Epithelial cell of esophagus (primary cell): ENCODE results near the gene PAXX.

Source experiments
- DNase-seq: peaks from one replicate; pipeline ENCODE4 v3.0.0; 2010; ENCODE audit warnings: low read depth
- H3K4me3 ChIP-seq: 2 replicates; pipeline ENCODE4 v1.5.1; 2011; ENCODE audit warnings: mild to moderate bottlenecking, low read length, control low read depth
- CTCF ChIP-seq: IDR thresholded peaks from 2 replicates; pipeline ENCODE4 v1.5.1; 2011; ENCODE audit warnings: low read depth, mild to moderate bottlenecking, low read length, control low read depth, inconsistent platforms; ENCODE audit not compliant: insufficient read depth; ENCODE audit errors: missing control alignments

PAXX gene

GRCh38 chr9:137015540-137015930, 23.3 kb downstream of the PAXX start:
- TF ChIP-seq CTCF, result no peak
- no peak for DNase-seq
- H3K4me3 ChIP-seq, result no peak overlapping the region

DNA sequence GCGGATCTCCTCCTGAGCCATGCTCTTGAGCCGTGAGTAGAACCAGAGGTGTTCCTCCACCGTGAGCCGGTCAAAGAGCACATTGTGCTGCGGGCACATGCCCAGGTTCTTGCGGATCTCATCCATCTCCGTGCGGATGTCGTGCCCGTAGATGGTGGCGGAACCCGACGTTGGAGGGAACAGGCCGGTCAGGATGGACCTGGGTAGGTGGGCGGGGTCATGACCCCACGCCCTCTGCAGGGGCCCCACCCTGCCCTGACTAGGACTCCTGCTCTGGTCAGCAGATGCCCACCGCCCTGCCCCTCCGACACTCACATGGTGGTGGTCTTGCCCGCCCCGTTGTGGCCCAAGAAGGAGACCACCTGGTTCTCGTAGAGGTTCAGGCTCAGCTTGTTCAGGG, 23.8 kb downstream of the PAXX start:
- no peak for TF ChIP-seq CTCF
- no peak overlapping the region for H3K4me3 ChIP-seq
- DNase-seq, result no peak

DNA sequence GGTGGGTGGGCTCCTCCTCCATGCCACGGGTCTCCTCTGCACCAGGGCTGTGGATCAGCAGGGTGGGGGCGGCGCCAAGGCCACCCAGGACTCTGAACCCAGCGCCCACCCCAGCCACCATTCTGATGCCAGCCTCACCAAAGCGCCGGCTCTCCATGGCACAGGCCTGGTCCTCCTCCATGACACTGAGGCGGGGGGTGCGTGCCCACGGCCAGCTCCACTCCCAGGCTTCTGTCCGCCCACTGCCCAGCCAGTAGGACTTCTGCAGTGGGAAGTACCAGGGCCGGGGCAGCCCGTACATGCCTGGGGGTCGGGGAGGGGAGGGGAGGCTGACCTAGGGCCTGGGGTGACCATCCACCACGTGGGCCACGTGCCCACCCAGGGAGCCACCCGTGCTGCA, 24.2 kb downstream of the PAXX start:
- DNase-seq, result no peak
- H3K4me3 ChIP-seq, result no peak overlapping the region
- no peak for TF ChIP-seq CTCF

- no peak for DNase-seq
- H3K4me3 ChIP-seq, result no peak overlapping the region
- TF ChIP-seq CTCF, result no peak
Measured at GRCh38 chr9:137017071-137017470, 24.8 kb downstream of the PAXX start.

DNA sequence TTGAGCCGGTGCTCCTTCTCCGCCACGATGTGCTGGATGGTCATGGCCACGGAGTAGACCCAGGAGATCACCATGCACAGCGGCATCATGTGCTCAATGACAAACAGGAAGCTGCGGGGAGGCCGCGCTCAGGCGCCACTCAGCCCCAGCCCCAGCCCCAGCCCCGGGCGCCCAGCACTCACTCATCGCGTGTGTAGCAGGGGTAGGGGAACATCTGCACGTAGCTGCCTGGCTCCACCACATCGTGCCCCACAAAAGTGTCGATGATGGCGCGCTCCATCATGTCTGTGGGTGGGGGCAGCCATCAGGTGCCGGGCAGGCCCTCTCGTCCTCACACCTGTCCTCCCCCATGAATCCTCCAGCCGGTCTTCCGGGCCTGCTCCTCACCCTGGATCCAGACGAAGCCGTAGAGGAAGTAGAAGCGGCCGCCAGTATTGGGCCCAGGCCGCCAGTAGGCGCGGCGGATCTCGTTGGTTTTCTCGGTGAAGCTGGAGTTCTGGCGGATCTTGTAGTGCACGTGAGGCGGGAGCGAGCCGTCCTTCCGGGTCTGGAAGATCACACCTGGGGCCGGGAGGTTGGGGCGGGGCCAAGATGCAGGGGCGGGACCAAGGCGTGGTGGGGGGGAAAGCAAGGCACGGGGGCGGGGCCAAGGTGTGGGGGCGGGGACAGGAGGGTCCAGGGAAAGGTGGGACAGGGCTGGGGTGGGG, 25.7 kb downstream of the PAXX start:
- no peak overlapping the region for H3K4me3 ChIP-seq
- no peak for DNase-seq
- TF ChIP-seq CTCF, result no peak

DNA sequence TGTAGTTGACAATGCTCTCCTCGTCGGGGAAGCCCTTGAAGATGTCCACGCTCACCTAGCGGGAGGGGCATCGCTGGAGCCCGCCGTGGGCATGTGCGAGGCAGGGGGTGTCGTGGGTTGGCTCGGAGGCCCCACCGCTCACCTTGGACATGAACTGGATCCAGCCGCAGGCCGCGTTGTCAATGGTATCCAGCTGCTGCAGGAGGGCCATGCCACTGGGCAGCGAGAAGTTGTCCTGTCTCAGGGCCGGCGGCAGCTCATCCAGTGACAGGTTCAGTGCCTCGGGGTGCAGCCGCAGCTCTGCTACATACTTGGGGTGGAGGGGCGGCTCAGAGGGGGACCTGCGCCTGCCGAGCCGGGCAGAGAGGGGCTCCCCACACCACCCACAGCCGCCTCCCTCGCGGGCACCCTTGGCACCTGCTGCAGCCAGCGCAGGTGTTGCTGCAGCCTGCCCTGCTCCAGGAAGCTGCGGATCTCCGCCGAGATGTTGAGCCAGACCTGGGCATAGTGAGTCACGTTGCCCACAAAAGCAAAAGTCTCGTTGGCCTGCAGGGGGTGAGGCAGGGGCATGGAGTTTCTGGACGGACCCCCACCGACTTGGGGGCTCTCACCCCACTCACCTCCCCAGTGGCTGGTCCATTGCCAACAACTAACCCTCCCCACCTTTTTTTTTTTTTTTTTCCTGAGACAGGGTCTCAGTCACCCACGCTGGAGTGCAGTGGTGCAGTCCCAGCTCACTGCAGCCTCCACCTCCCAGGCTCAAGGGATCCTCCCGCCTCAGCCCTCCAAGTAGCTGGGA, 26.7 kb downstream of the PAXX start:
- H3K4me3 ChIP-seq, result no peak overlapping the region
- DNase-seq, result no peak
- no peak for TF ChIP-seq CTCF
